GM13976 (cell line): Measurements from ENCODE around the gene NDUFB10.

Source experiments
- DNase-seq: peaks from one replicate; pipeline ENCODE4 v3.0.0; 2012; ENCODE audit warnings: low spot score
- CTCF ChIP-seq: IDR thresholded peaks from 2 replicates; pipeline ENCODE4 v1.5.1; 2012; ENCODE audit warnings: borderline replicate concordance, mild to moderate bottlenecking; ENCODE audit not compliant: insufficient read depth; ENCODE audit errors: extremely low read depth, missing control alignments, control extremely low read depth
- in situ Hi-C: fragments of 300-500 bp; cut with MboI; formaldehyde crosslinking; loops from one replicate; pipeline ENCODE4 v1.12.0; 2022; ENCODE audit warnings: low sequenced_read_pairs, mixed read lengths, inconsistent platforms; ENCODE audit not compliant: unreplicated experiment

The NDUFB10 gene

GRCh38 chr16:1941162-1942046 is 17.9 kb upstream of the NDUFB10 start:
- no peak for TF ChIP-seq CTCF
- no peak for DNase-seq
- in situ Hi-C loops, result no loop called here

GRCh38 chr16:1942047-1942809 is 17.1 kb upstream of the NDUFB10 start:
- in situ Hi-C loops, result no loop called here
- DNase-seq, result no peak
- no peak for TF ChIP-seq CTCF

GRCh38 chr16:1942810-1943726 is 16.3 kb upstream of the NDUFB10 start, which contains the start of gene MSRB1:
Gene MSRB1, minus strand, starts transcription at chr16:1943199. Its CDS starts 43 bp downstream, at chr16:1943156.
- TF ChIP-seq CTCF, result no peak
- peak; percentile 100 for DNase-seq
- in situ Hi-C loops, result no loop called here

- in situ Hi-C loops, result no loop called here
- no peak for DNase-seq
- no peak for TF ChIP-seq CTCF
These were observed 14.6 kb upstream of the NDUFB10 start for GRCh38 chr16:1944612-1945199.

GRCh38 chr16:1945559-1946391 is 13.6 kb upstream of the NDUFB10 start:
- no peak for TF ChIP-seq CTCF
- in situ Hi-C loops, result no loop called here
- no peak for DNase-seq
